GM12892 (cell line): Measurements from ENCODE around the gene MYO5A.

Experiments
- POLR2A ChIP-seq: IDR thresholded peaks from 2 replicates; pipeline ENCODE4 v1.6.1; 2011; ENCODE audit warnings: low read depth, low read length, control low read depth
- POLR2AphosphoS5 ChIP-seq: IDR thresholded peaks from 2 replicates; pipeline ENCODE4 v1.6.1; 2011; ENCODE audit warnings: low read depth, low read length, control low read depth
- TAF1 ChIP-seq: IDR thresholded peaks from 2 replicates; pipeline ENCODE4 v1.6.1; 2011; ENCODE audit warnings: low read depth, mild to moderate bottlenecking, control low read depth, low read length, borderline replicate concordance

DNA sequence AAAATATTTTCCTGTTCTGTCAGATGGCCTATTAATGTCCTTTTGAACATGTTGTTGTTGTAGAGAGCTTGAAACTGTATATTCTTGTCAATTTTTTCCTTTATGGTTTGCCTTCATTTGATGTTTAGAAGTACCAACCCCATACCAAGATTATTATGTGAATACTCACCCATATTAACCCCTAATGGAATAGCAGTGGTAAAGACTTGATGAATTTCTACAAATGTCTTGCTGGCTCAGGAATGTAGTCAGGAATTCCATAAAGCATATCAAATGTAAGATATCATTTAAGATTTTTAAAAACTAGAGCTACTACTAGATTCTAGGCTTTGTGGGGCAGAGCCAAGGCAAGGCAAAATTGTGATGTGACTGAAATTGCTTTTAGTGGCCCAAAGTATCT is 30.0 kb downstream of the MYO5A start:
- TF ChIP-seq POLR2A (no peak), POLR2AphosphoS5 (no peak), TAF1 (no peak)
